HG03196 (cell line): ENCODE measurements around the gene CCNL2.
"Not testable (repeated sequence)": the region's sequence is repeated elsewhere in the genome, so short reads cannot be mapped to it uniquely, and the experiment has no call there.

Source experiments
- ATAC-seq: cut with Tn5 transposase; IDR thresholded peaks from one replicate; pipeline ENCODE4 v1.9.1; 2021; ENCODE audit not compliant: unreplicated experiment

CCNL2 gene

DNA sequence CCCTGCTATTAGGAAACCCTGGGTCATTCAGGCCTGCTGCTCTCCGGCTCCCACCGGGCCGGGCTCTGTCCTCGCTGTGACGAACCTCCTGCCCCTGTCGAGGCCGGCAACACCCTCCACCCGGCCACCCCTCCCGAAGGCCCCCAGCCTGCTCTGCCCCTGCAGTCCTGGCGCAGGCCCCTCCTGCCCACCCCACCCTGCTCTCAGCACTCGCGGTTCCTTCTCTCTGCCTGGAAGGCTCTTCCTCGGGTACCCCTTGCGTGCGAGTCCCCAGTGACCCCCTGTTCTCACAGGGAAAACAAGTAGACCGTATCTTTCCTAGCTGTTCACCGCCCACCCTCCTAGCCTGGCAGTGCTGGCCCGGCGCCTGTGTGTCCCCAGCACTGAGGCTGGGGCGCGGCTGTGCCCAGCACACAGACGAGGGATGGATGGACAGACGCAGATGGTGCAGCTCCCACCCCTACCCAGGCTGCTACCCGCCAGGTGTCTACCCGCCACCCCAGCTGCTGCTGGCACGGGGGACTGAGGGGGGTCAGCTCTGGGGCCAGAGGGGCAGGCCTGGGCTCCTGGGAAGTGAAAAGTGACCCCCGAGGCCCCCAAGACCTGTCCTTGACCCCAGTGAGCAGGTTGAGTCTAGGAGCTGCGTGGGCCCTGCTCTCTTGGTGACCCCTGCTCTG is 33.3 kb upstream of the CCNL2 start:
- no peak for ATAC-seq

DNA sequence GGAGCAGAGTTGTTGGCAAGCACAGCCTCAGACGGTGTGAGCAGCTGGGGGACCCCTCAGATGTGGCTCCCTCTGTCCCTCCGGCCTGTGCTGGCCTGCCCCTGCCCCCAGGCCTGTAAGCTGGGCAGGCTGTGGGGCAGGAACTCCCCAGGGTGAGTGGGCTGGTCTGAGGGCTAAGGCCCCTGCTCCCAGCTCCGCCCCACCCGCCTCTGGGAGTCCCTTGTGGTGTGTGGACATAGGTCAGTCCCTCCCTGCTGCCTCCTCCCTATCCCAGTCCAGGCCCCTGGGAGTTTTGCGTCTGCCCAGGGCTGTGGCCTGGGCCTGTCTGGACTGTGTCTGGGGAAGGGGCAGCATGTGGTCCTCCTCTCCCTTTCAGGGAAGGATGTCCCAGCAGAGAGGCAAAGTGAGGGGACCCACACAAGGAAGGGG is 32.7 kb upstream of the CCNL2 start:
- no peak for ATAC-seq

DNA sequence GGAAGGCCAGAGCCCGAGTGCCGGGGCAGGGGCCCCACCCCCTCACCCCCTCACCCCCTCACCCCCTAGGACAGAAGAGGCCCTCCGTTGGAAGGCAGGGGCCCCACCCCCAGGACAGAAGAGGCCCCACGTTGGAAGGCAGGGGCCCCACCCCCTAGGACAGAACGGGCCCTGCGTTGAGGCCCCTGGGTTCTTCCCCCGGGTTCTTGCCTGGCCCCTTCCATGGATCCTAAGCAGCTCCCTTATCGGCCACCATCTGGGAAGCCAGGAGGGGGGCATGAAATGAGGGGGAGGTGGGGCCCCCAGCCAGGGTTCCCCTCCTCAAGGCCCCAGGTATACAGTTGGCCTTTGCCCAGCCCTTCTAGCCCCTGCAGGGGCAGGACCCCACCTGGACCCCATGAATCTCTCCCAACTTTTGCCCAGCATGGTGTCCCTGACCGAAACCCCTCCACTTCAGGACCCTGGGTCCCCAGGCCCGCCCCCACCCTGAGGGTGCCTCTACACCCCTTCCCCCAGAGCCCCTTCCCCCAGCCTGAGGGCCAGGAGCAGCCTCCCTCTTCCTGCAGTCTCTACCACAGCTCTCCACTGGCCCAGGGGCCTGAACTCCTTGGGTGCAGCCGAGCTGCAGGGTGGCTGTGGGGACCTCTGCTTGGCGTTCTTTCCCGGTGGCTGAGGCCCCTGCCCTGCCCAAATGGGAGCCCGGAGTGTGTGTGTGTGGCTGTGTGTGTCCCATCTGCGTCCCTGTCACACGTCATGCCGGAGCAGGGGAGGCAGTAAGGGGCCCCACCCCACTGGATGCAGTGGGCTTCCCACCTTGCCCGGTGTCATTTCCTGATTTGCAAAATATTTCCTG is 32.1 kb upstream of the CCNL2 start:
- no peak for ATAC-seq

DNA sequence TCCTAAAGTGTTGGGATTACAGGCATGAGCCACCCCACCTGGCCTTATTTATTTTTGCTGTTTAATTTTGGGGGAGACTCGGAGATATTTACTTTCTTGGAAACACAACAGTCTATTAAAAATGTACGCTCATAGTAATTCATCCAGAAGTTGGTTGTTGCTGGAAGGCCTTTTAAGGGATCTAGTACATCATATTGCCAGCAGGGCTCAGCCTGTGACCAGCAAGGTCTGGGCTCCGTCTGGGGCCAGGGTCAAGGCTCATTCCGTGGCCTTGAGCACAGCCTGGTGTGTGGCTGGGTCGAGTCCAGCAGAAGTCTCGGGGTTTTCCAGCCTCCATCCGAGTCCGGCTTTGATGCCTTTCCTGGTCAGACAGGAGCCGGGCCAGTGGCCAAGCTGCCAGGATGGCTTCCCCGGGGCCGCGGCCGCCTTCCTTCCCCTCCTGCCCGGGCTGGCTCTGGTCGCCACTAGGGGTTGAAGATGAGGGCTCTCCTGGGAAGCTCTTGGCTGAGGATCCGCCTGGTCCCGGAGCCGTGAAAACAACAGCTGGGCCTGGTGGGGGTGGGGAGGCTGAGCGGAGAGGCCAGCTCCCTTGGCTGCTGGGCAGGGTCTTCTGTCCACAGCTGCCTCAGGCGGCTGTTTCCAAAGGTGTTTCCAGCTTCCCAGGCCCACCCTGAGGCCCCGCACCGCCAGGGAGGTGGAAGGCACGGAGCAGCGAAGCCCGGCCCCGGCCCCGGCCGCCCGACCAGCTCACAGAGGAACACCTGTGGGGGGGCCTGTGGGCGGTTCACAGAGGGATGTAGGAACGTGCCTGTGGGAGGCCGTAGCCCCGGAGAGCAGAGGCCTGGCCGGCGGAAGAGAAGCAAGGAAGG is 31.2 kb upstream of the CCNL2 start:
- no peak for ATAC-seq

DNA sequence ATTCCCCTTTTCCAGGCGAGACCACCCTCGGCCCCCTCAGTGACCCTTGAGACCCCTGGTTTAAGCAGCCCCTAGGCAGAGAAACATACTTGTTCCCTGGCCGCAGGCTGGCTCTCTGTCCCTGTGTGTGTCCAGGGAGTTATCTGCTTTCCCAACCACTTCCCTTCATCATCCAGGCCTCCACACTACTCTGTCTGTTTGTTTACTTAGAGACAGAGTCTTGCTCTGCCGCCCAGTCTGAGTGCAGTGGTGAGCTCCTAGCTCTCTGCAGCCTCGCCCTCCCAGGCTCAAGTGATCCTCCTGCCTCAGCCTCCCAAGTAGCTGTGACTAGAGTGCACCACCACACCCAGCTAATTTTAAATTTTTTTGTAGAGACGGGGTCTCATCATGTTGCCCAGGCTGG is 30.5 kb upstream of the CCNL2 start:
- no peak for ATAC-seq

DNA sequence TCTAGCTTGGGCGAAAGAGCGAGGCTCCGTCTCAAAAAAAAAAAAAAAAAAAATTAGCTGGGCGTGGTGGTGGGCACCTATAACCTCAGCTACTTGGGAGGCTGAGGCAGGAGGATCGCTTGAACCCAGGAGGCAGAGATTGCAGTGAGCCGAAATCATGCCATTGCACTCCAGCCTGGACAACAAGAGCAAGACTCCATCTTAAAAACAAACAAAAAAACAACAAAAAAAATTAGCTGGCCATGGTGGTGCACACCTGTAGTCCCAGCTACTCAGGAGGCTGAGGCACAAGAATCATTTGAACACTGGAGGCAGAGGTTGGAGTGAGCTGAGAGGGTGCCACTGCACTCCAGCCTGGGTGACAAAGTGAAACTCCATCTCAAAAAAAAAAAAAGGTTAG is 29.8 kb upstream of the CCNL2 start:
- not testable (repeated sequence) for ATAC-seq

DNA sequence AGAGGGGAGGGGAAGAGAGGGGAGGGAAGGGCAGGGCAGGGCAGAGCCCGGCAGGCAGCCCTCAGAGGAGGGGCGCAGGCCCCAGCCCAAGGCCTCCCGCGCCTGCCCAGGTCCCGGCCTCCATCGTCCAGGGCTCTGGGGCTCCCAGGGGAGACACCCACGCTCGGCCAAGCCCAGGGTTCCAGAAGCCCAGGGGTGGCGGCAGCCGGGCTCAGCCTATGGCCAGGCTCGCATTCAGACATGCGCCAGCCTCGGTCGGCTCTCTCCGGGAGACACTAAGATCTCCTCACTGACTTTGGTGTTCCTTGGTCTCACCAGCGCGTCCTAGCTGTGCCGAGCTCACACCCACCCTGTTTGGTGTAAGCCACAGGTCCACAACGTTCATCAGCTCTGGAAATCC is 29.0 kb upstream of the CCNL2 start:
- no peak for ATAC-seq

DNA sequence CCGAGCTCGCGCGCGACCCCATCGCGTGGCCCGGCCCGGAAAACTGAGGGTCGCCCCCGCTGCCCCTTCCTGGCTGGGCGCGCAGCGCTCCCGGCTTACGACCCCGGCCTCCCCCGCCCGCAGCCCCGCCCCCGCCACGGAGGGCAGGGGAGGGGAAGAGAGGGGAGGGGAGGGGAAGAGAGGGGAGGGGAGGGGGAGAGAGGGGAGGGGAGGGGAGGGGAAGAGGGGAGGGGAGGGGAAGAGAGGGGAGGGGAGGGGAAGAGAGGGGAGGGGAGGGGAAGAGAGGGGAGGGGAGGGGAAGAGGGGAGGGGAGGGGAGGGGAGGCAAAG is 28.6 kb upstream of the CCNL2 start:
- ATAC-seq: no peak

DNA sequence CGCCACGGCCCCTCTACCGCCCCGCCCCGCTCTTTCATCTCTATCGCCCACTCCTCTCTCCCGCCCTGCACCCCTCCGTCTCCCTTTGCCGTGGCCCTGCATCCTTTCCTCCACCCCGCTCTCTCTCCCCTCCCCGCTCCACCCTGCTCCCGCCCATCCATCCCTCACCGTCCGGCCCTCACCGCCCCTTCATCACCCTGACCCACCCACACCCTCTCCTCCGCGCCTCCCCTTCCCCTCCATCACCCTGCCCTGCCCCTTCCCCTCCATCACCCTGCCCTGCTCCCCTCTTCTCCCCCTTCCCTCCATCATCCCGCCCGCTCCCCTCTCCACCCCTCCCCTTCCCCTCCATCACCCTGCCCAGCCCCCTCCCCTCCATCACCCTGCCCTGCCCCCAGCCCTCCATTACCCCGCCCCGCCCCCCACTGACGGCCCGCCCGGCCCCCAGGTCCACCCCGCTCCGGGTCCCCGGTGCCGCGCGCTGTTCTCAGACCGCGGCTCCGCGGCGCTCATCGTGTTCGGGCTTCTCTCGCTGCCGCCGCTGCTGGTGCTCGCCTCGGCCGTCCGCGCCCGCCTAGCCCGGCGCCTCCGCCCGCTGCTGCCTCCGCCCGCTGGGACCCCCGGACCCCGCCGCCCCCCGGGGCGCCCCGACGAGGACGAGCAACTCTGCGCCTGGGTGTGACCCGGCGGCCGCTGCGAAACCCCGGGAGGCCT is 28.1 kb upstream of the CCNL2 start:
- no peak for ATAC-seq

DNA sequence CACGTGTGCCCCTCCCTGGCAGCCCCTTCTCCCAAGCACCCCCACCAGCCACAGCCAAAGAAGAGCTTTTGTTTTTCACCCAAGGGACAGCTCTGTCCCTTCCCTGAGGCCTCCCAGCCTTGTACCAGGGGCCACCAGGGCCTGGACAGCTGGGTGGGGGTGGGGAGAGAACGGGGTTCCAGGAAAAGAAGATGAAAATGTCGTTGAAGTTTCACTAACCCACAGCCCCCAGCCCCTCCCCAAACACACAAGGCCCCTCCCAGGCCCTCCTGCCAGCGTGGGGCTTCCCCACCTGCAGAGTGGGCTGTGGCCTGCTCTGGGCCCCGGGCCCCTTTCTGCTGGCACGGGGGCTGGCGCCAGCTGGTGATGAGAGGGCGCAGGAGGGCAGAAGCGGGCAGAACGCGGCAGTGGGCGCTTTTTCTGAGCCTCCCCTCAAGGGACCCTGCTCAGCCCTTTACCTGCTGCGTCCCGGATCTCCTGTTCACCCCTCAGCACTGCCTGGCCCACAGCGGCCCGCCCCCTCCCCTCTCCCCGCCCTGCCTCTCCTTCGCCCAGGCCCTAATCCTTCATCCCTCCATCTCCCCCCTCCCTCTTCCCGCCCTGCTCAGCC is 27.5 kb upstream of the CCNL2 start:
- no peak for ATAC-seq

DNA sequence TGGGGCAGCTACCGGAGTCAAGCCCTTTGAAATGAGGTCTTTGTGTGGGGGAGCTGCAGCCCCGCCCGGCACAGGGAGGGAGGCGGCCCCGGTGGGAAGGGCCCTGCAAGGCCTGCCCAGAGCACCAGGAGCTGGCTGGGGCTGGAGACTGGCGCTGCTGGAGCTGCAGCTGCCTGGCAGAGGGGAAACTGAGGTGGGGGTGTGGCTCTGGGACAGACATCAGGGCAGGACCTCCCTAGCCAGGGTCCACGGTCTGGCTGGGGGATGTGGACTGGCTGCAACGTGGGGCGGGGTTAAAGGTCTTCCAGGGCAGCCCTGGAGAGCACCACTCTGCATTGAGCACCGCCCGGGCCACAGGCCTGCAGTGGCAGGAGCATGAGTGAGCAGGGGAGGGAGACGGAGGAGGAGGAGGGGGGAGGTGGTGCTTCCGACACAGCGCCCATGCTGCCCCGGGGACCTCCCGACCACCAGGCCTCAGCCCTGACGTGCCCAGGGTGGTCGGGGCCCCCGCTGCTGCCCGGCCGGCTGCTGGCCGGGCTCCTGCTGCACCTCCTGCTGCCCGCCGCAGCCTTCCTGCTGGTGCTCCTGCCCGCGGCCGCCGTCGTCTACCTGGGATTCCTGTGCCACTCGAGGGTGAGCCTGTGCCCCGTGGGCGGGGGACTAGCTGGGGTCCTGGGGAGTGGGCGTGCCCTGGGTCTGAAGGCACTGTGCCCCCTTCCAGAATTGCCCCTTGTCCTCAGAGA is 26.8 kb upstream of the CCNL2 start:
- ATAC-seq: no peak

DNA sequence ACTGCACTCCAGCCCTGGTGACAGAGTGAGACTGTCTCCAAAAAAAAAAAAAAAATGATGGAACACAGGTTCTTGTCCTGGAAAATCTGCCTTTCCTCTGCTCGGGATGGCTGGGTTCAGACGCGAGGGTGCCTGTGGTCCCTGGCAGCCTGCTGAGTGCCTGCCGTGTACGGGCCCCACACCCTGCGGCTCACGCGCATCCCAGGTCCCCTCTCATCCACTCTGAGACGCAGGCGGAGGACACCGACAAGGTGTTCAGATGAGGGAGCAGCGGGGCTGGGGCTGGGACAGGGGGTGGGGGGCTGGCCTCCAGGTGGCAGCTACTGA is 26.3 kb upstream of the CCNL2 start:
- ATAC-seq: no peak

DNA sequence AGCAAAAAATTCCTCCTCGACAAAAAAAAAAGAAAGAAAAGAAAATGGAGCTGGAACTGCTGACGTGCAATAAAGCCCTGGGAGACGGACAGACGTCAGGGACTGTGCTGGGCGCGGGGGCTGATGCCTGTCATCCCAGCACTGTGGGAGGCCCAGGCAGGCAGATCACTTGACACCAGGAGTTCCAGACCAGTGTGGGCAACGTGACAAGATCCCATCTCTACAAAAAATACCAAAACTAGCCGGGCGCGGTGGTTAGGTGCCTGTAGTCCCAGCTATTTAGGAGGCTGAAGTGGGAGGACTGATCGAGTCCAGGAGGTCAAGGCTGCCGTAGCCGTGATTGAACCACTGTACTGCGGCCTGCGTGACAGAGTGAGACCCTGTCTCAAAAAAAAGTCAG is 25.6 kb upstream of the CCNL2 start:
- ATAC-seq: no peak

DNA sequence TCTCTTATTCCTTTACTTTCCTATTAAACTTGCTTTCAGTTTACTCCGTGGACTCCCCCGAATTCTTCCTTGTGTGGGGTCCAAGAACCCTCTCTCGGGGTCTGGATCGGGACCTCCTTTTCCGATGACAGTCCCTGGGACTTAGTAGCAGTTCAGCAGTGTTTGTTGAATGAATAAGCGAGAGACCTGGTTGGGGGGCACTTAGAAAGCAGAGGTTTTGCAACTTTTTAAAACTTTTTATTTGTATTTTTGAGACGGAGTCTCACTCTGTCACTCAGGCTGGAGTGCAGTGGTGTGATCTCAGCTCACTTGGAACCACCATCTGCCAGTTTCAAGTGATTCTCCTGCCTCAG is 24.1 kb upstream of the CCNL2 start:
- no peak for ATAC-seq

DNA sequence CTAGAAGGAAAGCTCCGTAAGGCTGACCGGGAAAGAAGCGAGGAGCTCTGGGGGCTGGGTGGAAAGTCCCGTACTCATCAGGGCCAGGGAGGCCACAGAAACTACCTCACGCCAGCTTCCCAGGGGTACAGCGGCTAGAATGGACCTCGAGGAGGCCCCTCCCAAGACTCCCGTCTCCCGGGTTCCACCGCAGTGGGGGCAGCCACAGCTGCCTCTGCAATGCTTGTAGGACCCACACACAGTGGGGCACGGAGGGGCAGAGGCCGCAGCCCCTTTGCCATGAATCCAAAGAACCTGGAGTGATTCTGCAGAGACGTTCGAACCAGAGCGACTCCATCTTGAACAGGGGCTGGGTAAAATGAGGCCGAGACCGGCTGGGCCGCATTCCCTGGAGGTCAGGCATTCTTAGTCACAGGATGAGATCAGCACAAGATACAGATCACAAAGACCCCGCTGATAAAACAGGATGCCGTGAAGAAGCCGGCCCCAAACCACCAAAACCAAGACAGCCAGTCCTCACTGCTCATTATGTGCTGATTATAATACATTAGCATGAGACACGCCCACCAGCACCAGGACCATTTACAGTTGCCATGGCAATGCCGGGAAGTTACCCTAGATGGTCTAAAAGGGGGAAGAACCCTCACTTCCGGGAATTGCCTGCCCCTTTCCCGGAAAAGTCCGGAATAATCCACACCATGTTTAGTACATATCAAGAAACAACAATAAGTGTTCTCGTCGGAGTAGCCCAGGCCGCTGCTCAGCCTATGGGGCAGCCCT is 23.5 kb upstream of the CCNL2 start:
- no peak for ATAC-seq

DNA sequence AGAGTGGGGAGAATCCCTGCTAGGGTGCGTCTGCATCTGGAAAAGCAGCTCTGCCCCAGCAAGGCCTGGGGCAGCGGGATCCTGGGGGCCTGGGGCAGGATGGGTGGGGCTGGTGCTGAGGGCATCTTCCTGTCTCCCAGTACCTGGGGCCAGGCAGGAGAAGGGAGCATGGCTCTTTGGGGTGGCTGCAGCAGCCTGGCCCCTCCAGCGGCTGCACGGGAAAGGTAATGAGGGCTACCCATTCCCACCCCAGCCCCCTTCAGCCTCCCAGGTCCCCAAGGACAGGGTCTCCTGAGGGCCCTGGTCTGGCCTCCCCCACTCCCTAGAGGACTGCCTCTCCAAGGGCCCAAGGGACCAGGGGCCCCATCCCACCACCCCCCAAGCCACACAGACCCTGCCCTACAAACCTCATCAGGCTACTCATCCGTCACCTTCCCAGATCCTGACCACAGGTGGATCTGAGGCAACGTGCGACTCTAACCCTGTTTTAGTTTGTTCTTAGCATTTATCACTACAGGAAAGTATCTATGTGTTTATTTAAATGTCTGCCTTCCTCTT is 22.9 kb upstream of the CCNL2 start:
- ATAC-seq: no peak

DNA sequence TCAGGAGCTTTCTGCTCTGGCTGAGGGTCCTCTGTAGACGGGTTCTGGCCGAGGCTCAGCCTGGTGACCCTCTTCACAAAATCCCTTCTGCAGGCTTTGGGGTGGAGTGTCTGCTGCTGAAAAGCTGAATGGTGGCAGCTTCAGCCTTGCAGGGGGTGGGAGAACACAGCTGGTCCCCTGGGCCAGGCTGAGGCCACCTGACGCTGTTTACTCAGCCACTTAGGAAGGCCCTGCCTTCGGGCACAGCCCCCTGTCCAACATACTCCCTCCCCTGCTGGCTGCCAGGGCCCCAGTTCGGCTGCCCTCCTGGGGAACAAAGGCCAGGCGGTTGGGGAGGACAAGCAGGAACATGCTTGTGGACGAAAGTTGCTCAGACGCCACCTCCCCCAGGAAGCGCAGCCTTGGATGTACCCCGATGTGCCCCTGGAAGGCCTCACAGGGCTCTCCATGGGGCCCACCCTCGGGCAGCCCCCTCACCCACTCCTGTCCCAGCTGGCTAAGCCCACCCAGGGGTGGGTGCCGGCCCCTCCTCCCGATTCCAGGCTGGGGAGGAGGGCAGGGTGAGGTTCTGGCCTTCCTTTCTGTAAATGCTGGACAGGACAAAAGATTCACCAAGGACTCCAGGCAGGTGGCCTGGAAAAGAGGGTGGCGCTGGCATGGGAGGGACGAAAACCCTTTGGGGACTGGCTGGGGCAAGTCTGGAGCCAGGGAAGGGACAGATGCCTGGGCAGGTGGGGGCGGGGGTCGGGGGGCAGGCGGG is 22.2 kb upstream of the CCNL2 start, which contains the start of gene ANKRD65:
TSS of gene ANKRD65 (minus strand) at position 130 of the 760 bp plus-strand sequence. CDS start 271 bp downstream, outside the sequence.
- ATAC-seq: no peak

DNA sequence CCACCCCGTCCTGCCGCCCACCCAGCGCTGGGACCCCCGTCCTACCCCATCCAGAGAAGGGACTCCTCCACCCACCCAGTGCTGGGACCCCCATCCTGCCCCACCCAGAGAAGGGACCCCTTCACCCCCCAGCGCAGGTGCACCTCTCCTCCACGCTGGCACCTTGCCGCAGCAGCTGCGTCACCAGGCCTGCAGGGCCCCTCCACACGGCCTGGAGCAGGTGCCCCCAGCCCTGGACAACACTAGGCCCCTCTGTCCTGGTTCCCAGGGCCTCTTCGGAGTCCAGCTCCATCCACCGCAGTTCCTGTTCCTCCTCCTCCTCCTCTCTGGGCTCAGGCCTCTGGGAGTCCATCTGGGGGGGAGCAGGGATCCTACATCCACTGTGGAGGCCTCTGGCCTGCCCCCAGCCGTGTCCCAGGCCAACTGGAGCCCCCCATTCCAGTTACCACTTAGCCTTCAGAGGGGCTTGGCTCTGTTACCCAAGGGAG is 21.6 kb upstream of the CCNL2 start:
- no peak for ATAC-seq
